Neural cell (in vitro differentiated cells): Measurements from ENCODE around the gene CFAP61.

Experiments
- CTCF ChIP-seq: fragments of 450-650 bp; IDR thresholded peaks from 2 replicates; pipeline ENCODE4 v1.5.1; 2014; ENCODE audit warnings: antibody characterized with exemption, mild to moderate bottlenecking, moderate library complexity; ENCODE audit not compliant: poor library complexity, severe bottlenecking
- EZH2 ChIP-seq: fragments of 200-600, 300-800 bp; shearing (Covaris generic), sonication (generic); IDR thresholded peaks from 2 replicates; pipeline ENCODE4 v1.6.1; 2014; ENCODE audit warnings: antibody characterized with exemption, low read length, borderline replicate concordance, mild to moderate bottlenecking; ENCODE audit not compliant: insufficient read depth, poor library complexity, severe bottlenecking
- MXI1 ChIP-seq: fragments of 450-650 bp; conservative IDR thresholded peaks from 2 replicates; pipeline ENCODE4 v1.6.1; 2014; ENCODE audit warnings: antibody characterized with exemption, mild to moderate bottlenecking; ENCODE audit not compliant: poor library complexity, severe bottlenecking
- POLR2AphosphoS5 ChIP-seq: IDR thresholded peaks from 2 replicates; pipeline ENCODE4 v1.6.1; 2012
- RAD21 ChIP-seq: fragments of 450-650 bp; conservative IDR thresholded peaks from 2 replicates; pipeline ENCODE4 v1.6.1; 2014; ENCODE audit warnings: antibody characterized with exemption, mild to moderate bottlenecking, moderate library complexity
- TAF1 ChIP-seq: IDR thresholded peaks from 2 replicates; pipeline ENCODE4 v1.6.1; 2012; ENCODE audit warnings: low read depth

DNA sequence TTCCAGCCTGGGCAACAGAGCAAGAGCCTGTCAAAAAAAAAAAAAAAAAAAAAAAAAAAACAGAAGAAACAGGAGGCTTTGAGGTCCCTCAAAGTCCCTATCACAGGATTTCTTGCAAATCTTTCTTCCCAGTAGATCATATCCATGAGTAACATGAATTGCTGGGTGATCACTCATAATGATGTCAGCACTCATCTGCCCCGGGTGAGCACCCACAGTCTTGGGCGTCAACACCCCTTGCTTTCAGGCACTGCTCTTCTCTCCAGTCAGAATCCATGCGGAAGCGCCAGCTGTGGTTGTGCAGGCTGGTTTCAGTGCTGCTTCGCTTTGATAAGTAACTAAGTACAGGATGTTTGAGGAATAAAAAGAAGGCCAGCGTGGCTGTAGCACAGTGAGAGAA is 275.4 kb downstream of the CFAP61 start:
- TF ChIP-seq RAD21 (no peak), CTCF (no peak), EZH2 (no peak), TAF1 (no peak), POLR2AphosphoS5 (no peak), MXI1 (no peak)
